Loucy (cell line): ENCODE results near the gene GDNF.

ENCODE experiments used
- H2AFZ ChIP-seq: fragments of 200-600 bp; sonication (generic); 2 replicates; pipeline ENCODE4 v1.6.0; 2016; ENCODE audit warnings: antibody characterized with exemption, mild to moderate bottlenecking, low read length, moderate library complexity
- H3F3A ChIP-seq: fragments of 200-600 bp; 2 replicates; pipeline ENCODE4 v1.6.0; 2016; ENCODE audit warnings: antibody characterized with exemption, low read depth, mild to moderate bottlenecking
- H3K27me3 ChIP-seq: fragments of 200-600 bp; sonication (generic); 2 replicates; pipeline ENCODE4 v1.6.1; 2014; ENCODE audit warnings: low read length, mild to moderate bottlenecking; ENCODE audit not compliant: insufficient read depth, poor library complexity, severe bottlenecking
- H3K36me3 ChIP-seq: fragments of 200-600 bp; sonication (generic); 2 replicates; pipeline ENCODE4 v1.6.1; 2016; ENCODE audit warnings: low read length; ENCODE audit not compliant: insufficient read depth
- H3K4me1 ChIP-seq: fragments of 200-600 bp; sonication (generic); 2 replicates; pipeline ENCODE4 v1.5.1; 2014; ENCODE audit warnings: low read length, mild to moderate bottlenecking; ENCODE audit not compliant: insufficient read depth, poor library complexity, severe bottlenecking
- H3K4me2 ChIP-seq: fragments of 200-600 bp; sonication (generic); 2 replicates; pipeline ENCODE4 v1.6.0; 2014; ENCODE audit warnings: antibody characterized with exemption, low read length, low read depth, mild to moderate bottlenecking; ENCODE audit not compliant: poor library complexity, severe bottlenecking
- H3K4me3 ChIP-seq: fragments of 200-600 bp; sonication (generic); 2 replicates; pipeline ENCODE4 v1.5.1; 2014; ENCODE audit warnings: low read length, mild to moderate bottlenecking, mixed read lengths; ENCODE audit not compliant: poor library complexity, severe bottlenecking
- H3K79me2 ChIP-seq: fragments of 200-600 bp; sonication (generic); 2 replicates; pipeline ENCODE4 v1.6.1; 2014; ENCODE audit warnings: low read length; ENCODE audit not compliant: insufficient read depth
- H3K9ac ChIP-seq: fragments of 200-600 bp; sonication (generic); 2 replicates; pipeline ENCODE4 v1.6.0; 2014; ENCODE audit warnings: mild to moderate bottlenecking, low read depth, low read length, moderate library complexity; ENCODE audit not compliant: poor library complexity, severe bottlenecking
- H3K9me2 ChIP-seq: fragments of 200-600 bp; sonication (generic); replicated peaks from 2 replicates; pipeline ENCODE4 v1.6.1; 2016; ENCODE audit warnings: low read depth, low read length, mixed read lengths
- H3K9me3 ChIP-seq: fragments of 200-600 bp; sonication (generic); 2 replicates; pipeline ENCODE4 v1.6.1; 2014; ENCODE audit warnings: mild to moderate bottlenecking, antibody characterized with exemption, low read length, low read depth; ENCODE audit not compliant: insufficient read depth
- H4K20me1 ChIP-seq: fragments of 200-600 bp; sonication (generic); 2 replicates; pipeline ENCODE4 v1.6.0; 2014; ENCODE audit warnings: antibody characterized with exemption, low read length, mild to moderate bottlenecking; ENCODE audit not compliant: insufficient read depth, poor library complexity, severe bottlenecking
- CTCF ChIP-seq: fragments of 200-600 bp; sonication (generic); conservative IDR thresholded peaks from 2 replicates; pipeline ENCODE4 v1.5.1; 2014; ENCODE audit warnings: mild to moderate bottlenecking, antibody characterized with exemption, low read length
- EZH2phosphoT487 ChIP-seq: fragments of 200-600 bp; IDR thresholded peaks from 2 replicates; pipeline ENCODE4 v1.6.1; 2018; ENCODE audit warnings: antibody characterized with exemption, mild to moderate bottlenecking, moderate library complexity, borderline replicate concordance

Gene GDNF

GRCh38 chr5:37812365-37812764 is 27.5 kb downstream of the GDNF start:
- H3F3A ChIP-seq, result no peaks in the 10 kb centered on the region
- no peaks in the 10 kb centered on the region for H3K9me3 ChIP-seq
- H3K9me2 ChIP-seq, result no peaks in the 10 kb centered on the region
- no peak overlapping the region for H3K9ac ChIP-seq
- no peak overlapping the region for H3K4me3 ChIP-seq
- no peak overlapping the region for H2AFZ ChIP-seq
- no peaks in the 10 kb centered on the region for H4K20me1 ChIP-seq
- peaks cover 11% of the 10 kb centered on the region for H3K4me1 ChIP-seq
- no peak overlapping the region for H3K4me2 ChIP-seq
- H3K36me3 ChIP-seq, result no peaks in the 10 kb centered on the region
- no peaks in the 10 kb centered on the region for H3K27me3 ChIP-seq
- no peaks in the 10 kb centered on the region for H3K79me2 ChIP-seq
- TF ChIP-seq CTCF, result no peak
- no peak for TF ChIP-seq EZH2phosphoT487

GRCh38 chr5:37811866-37812265 is 28.0 kb downstream of the GDNF start:
- Histone ChIP-seq H3K4me2 (no peak overlapping the region), H4K20me1 (no peaks in the 10 kb centered on the region), H3K4me3 (no peak overlapping the region), H3K79me2 (no peaks in the 10 kb centered on the region), H3K9me3 (no peaks in the 10 kb centered on the region), H3K9me2 (no peaks in the 10 kb centered on the region), H2AFZ (no peak overlapping the region), H3K27me3 (no peaks in the 10 kb centered on the region), H3K9ac (no peak overlapping the region), H3F3A (no peaks in the 10 kb centered on the region), H3K4me1 (peaks cover 11% of the 10 kb centered on the region), H3K36me3 (no peaks in the 10 kb centered on the region)
- TF ChIP-seq CTCF (no peak), EZH2phosphoT487 (no peak)

- no peak for TF ChIP-seq CTCF
- TF ChIP-seq EZH2phosphoT487, result no peak
- H3K9ac ChIP-seq, result no peak overlapping the region
- no peak overlapping the region for H3K4me3 ChIP-seq
- H3F3A ChIP-seq, result no peaks in the 10 kb centered on the region
- H3K36me3 ChIP-seq, result no peaks in the 10 kb centered on the region
- H3K27me3 ChIP-seq, result no peaks in the 10 kb centered on the region
- H3K79me2 ChIP-seq, result no peaks in the 10 kb centered on the region
- H3K9me2 ChIP-seq, result no peaks in the 10 kb centered on the region
- peaks cover 11% of the 10 kb centered on the region for H3K4me1 ChIP-seq
- no peaks in the 10 kb centered on the region for H4K20me1 ChIP-seq
- no peaks in the 10 kb centered on the region for H3K9me3 ChIP-seq
- no peak overlapping the region for H2AFZ ChIP-seq
- H3K4me2 ChIP-seq, result no peak overlapping the region
These were observed 29.5 kb downstream of the GDNF start for GRCh38 chr5:37810311-37810710.
